Right lung (tissue), 10 donors: ENCODE data around the gene NDUFS8. TPM values are rescaled to one million over a fixed set of nuclear protein-coding genes. Genes with fewer than 3 reads are reported as not detected.
A peak's percentile ranks its signal among the peaks of the same experiment; 100 is the strongest.
"Not testable (repeated sequence)": the region's sequence is repeated elsewhere in the genome, so short reads cannot be mapped to it uniquely, and the experiment has no call there.

ENCODE experiments used
- DNase-seq, 2 donors: peaks; one replicate each; pipeline ENCODE4 v3.0.0-alpha.2; 2013
- long read RNA-seq, 8 donors: transcript quantifications; one replicate each; lab custom pipeline, GENCODE V29; 2026
- polyA plus RNA-seq, 5 donors: library from polyadenylated mRNA; unstranded; fragments of 120-200 nt; gene quantifications; one replicate each; pipeline versions ENCODE4 v1.2.1 to v1.2.3, GENCODE V29; 2013; ENCODE audit warnings: inconsistent platforms in 1 of 5, low replicate concordance in 1 of 5; ENCODE audit not compliant: insufficient read length in 5 of 5, insufficient read depth in 1 of 5

NDUFS8 gene
- 10 to 100 TPM; 41.7 to 90.0 (median 48.3) TPM for polyA plus RNA-seq
- long read RNA-seq, donor 1, transcript NDUFS8-201 (7 exons, 791 nt), result major isoform, 49 of 101 reads
- long read RNA-seq, donor 1, partial matches to known transcripts, result 13 of 101 reads
- long read RNA-seq, donor 1, other reads (novel, unspliced or antisense), result 31 of 101 reads
- long read RNA-seq, donor 2, transcript NDUFS8-201 (7 exons, 791 nt), result major isoform, 12 of 42 reads
- long read RNA-seq, donor 2, partial matches to known transcripts, result 11 of 42 reads
- long read RNA-seq, donor 2, other reads (novel, unspliced or antisense), result 18 of 42 reads
- long read RNA-seq, donor 3, transcript NDUFS8-201 (7 exons, 791 nt), result major isoform, 24 of 70 reads
- long read RNA-seq, donor 3, partial matches to known transcripts, result 13 of 70 reads
- long read RNA-seq, donor 3, other reads (novel, unspliced or antisense), result 27 of 70 reads
- long read RNA-seq, donor 4, transcript NDUFS8-201 (7 exons, 791 nt), result major isoform, 12 of 30 reads
- long read RNA-seq, donor 4, partial matches to known transcripts, result 0 of 30 reads
- long read RNA-seq, donor 4, other reads (novel, unspliced or antisense), result 14 of 30 reads
- long read RNA-seq, donor 5, transcript NDUFS8-201 (7 exons, 791 nt), result major isoform, 36 of 81 reads
- long read RNA-seq, donor 5, partial matches to known transcripts, result 5 of 81 reads
- long read RNA-seq, donor 5, other reads (novel, unspliced or antisense), result 34 of 81 reads
- long read RNA-seq, donor 6, transcript NDUFS8-201 (7 exons, 791 nt), result major isoform, 28 of 67 reads
- long read RNA-seq, donor 6, partial matches to known transcripts, result 0 of 67 reads
- long read RNA-seq, donor 6, other reads (novel, unspliced or antisense), result 36 of 67 reads
- long read RNA-seq, donor 7, transcript NDUFS8-201 (7 exons, 791 nt), result major isoform, 23 of 53 reads
- long read RNA-seq, donor 7, partial matches to known transcripts, result 6 of 53 reads
- long read RNA-seq, donor 7, other reads (novel, unspliced or antisense), result 22 of 53 reads
- long read RNA-seq, donor 8, transcript NDUFS8-201 (7 exons, 791 nt), result major isoform, 15 of 28 reads
- long read RNA-seq, donor 8, partial matches to known transcripts, result 0 of 28 reads
- long read RNA-seq, donor 8, other reads (novel, unspliced or antisense), result 7 of 28 reads

DNA sequence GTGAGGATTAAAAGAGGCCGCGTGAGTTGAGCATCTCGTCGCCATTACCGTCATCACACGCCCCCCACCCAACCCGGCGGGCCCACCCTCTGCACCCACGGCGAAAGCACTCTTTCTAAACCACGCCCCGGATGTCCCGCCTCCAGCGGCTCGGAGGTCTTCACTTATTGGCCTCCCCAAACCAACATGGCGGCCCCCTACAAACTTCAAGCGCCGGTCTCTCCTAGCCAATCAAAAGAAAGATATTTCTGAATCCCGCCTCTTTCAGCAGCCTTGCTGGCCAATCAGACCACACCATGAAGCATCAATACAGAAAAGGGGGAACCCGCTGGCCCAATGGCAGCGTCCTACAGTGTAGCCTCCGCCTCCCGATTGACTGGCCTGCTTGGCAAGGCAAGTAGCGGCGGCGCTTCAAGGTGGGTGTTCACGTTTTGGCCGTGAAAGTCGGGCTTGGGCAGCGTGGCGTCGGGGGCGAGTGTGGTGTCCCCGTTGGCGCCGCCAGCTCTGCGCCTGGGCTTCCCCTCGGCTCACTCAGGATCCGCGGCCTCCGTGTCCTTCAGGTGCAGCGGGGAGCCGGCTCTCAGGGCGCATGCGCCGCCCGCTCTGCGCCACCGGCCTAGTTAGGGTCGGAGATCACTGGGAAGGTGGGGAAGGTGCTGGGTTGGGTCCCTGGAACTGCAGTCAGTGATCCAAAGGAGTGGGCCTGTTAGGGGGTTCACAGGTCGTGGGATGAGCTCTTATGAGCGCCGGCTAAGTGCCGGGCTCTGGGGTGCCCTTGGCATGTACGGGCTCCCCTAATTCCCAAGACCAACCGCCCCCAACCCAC is at the start of gene NDUFS8:
Gene NDUFS8 (plus strand): TSS at position 364 of the 826 bp plus-strand sequence. CDS start 1,471 bp downstream, outside the sequence.
- DNase-seq, result peak; percentile 96 to 98

DNA sequence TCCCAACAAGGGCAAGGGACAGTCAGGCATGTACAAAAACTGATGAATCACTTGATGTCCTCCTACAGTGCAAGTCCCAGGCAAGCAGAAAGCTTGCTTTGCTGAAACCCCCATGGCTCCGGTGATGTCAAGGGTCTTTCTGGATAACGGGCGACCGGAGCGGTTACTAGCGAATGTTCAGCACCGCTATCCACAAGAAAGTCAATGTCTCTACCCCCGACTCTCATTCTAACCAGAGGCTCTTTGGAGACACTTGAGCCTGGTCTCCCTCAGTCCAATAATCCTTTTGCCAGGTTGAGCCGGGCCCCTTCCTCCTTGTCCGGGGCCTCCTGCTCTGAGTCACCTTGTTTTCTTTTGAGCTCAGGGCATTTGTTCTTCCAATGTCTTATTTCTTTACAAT is 49.3 kb upstream of the NDUFS8 start:
- DNase-seq, result not testable (repeated sequence)

- not testable (repeated sequence) for DNase-seq
Measured at GRCh38 chr11:67982255-67982857, 48.1 kb upstream of the NDUFS8 start.

- no peak for DNase-seq
Measured at GRCh38 chr11:67983951-67984350, 46.5 kb upstream of the NDUFS8 start.

- not testable (repeated sequence) for DNase-seq
Measured at GRCh38 chr11:67985302-67985701, 45.2 kb upstream of the NDUFS8 start.

GRCh38 chr11:67990546-67991346 is 39.7 kb upstream of the NDUFS8 start:
- not testable (repeated sequence) for DNase-seq

DNA sequence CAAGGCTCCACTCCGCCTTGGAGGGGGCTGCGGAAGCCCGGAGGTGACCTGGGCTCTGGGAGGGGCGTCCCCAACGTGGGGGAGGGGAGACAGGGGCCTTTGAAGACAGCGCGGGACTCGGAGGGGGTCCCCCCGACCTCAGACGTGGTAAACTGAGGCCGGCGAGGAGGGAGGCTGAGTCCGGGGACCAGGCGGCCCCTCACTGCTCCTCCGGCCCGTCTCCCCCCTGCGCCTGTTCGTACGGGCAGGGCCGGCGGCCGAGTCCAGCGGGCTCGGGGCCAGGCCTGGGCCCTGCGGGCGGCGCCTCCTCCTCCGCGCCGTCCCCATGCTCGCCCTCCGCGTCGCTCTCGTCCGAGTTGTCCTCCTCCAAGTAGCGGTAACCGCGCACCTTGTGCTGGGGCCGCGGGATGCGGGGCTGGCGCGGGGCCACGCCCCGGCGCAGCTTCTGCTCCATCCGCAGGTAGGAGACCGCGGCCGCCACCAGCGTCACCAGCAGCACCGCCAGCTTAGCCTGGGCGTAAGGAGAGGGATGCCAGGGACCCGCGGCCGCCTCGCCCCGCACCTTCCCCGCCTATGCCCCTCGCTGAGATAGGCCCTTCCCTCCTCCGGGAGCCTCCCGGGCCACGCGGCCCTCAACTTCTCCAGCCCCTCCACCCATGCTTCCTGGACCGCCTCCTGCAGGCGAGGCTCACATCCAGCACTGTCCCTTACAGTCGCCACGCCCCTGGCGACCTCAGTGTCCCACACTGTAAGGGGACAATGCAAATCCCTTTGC is 38.9 kb upstream of the NDUFS8 start:
- DNase-seq, result not testable (repeated sequence)

DNA sequence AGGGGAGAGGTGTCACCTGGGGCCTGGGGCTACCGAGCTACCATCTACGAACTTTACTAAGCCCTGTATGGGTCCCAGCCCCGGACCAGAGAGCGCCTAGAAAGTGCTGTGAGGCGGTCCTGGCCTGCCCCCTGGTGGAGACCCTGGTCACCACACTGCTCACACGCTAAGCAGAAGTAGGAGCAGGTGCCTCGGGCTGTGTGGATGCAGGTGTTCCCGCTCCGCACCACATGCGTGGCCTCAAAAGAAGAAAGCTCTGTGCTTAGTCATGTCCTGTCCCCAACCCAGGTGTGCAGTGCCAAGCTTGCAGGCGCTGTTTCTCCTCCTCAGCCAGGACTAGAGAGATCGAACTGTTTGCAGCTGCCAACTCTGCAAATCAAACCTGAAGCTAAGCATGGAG is 36.7 kb upstream of the NDUFS8 start:
- not testable (repeated sequence) for DNase-seq

DNA sequence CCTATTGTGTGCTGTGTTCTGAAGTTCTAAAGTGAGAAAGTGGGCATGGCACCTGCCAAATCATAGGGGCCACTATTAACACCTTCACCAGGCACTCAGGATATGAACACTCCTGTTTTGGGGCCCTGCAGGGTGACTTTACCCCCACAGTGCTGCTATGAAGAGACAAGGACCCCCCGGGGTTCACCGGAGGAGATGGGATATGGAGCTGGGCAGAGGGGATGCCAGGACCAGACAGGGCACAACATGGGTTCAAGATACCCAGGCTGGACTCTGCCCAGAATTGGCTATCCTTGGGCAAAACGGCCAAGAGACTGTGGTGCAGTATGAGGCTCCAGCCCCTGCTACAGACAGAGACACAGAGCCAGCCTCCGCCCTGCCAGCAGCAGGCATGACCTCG is 36.1 kb upstream of the NDUFS8 start:
- DNase-seq, result not testable (repeated sequence)

- not testable (repeated sequence) for DNase-seq
Measured at GRCh38 chr11:67995129-67995528, 35.4 kb upstream of the NDUFS8 start.

GRCh38 chr11:67995579-67995978 is 34.9 kb upstream of the NDUFS8 start:
- not testable (repeated sequence) for DNase-seq

GRCh38 chr11:67996051-67996450 is 34.4 kb upstream of the NDUFS8 start:
- no peak for DNase-seq

GRCh38 chr11:67996622-67997474 is 33.6 kb upstream of the NDUFS8 start:
- DNase-seq, result no peak

DNA sequence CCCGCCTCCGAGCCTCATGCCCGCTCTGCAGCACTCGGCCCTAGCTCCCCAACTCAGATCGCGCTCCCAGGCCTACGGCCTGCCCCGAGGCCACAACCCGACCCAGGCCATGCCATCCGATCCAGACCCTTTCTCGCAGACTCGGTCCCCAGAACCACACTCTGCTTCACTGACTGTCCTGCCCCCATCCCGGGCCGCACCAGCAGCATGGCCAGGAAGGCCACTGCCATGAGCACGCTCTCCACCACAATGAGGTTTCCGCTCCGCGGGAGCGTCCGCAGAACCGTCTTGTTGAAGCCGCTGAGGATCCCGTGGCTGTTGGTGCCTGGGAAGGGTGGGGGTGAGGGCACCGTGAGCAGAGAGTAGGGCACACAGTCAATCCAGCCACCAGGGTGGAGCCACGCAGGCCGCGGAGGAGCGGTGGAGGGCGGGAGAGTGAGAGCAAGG is 33.0 kb upstream of the NDUFS8 start:
- DNase-seq, result no peak

GRCh38 chr11:67998150-67999045 is 32.1 kb upstream of the NDUFS8 start:
- DNase-seq, result no peak

DNA sequence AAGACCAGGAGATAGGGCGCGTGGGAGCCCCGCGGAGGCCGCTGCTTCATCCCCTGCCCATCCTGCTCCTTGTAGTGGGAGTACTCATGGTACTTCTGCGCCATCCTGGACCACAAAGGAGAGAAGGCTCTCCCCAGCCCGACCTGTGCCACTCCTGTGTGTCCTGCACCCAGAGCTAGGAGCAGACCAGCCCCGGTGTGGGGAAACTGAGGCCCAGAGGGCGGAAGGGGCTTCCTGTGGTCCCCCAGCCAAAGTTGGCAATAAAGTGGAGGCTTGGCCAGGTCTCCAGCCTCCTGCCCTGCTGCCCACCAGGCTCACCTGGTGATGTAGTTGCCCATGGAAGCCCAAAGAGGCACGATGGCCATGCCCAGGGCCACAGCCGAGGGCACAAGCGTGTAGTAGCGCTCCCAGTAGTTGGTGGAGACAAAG is 31.3 kb upstream of the NDUFS8 start:
- no peak for DNase-seq

DNA sequence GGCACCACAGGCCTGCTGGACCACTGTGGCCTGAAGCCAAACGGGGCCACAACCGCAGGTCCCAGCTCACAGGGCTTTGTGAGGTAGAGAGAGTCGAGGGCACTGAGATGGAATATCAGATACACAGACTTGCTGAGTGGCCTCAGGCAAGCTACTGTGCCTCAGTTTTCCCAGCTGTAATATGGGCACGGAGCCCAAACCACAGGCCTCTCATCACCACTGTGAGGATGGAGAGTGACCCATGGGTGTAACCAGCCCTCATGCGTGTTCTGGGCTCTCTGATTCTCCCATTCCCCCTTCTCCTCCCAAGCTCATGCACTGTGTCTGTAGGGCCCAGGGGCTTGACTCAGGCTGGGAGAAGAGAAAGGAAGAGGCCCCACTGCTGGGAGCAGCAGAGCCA is 30.8 kb upstream of the NDUFS8 start:
- DNase-seq, result no peak
